ENCODE data around the gene BTAF1.
"Not testable (repeated sequence)": the region's sequence is repeated elsewhere in the genome, so short reads cannot be mapped to it uniquely, and the experiment has no call there.

The BTAF1 gene

DNA sequence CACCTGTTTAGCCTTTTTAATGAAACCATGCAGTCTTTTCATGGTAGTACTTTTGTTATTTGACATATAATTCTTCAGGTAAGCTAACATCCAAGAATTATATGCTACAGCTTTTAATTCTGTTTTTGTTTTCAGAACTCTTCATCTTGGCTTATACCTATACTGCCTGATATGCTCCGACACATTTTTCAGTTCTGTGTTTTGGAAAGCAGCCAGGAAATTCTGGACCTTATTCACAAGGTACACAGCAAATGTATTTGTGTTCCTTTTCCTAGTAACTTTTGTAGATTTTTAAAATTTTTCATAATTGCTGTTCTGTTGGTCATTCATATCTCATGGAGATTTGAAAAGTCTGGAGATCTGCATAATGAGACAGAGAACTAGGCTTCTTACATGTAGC, 56.7 kb downstream of the BTAF1 start:
- DNase-seq = no peak

DNA sequence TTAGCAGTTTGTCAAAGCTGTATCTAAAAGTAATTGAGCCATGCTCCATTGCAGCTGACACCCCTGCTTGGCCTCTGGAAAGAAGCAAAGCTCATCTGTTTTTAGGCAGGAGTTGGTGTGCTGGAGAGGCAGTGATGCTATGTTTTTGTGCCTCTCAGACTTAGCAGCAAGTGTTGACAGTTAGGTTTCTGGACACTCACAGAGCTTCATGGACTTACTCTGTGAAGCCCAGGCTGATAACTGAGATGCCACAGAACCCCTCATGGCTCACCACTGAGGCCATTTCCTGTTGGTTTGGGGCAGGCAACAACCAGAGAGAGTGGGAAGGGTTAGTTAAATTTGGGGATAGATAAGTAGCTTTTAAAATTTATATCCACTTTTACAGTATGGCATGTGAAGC, 59.8 kb downstream of the BTAF1 start:
- DNase-seq = no peak

DNA sequence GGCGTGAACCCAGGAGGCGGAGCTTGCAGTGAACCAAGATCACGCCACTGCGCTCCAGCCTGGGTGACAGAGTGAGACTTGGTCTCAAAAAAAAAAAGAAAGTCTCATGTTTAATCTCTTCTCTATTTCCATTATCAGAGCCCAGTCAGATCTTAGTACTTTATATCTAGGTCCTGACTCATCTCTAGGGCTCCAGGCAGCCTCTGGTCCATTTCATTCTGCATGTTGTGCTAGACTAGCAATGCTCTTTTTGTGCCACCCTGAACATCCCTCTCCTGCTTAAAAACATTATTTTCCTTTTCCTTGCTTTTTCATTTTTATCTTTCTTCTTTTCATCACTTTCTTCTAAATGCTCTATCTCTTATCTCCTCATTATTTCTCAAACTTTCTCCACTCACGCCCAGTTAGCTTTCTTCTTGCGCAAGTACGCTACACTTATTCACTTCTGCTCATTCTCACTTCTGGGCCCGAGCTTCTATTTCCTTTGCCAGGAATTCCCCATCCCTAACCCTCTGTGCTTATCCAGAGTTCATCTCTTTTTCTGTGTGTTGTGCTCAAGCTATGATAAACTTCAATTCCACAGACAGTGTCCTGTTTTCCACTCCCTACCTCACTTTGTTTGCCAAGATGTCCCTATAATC, 63.9 kb downstream of the BTAF1 start:
- DNase-seq = no peak

DNA sequence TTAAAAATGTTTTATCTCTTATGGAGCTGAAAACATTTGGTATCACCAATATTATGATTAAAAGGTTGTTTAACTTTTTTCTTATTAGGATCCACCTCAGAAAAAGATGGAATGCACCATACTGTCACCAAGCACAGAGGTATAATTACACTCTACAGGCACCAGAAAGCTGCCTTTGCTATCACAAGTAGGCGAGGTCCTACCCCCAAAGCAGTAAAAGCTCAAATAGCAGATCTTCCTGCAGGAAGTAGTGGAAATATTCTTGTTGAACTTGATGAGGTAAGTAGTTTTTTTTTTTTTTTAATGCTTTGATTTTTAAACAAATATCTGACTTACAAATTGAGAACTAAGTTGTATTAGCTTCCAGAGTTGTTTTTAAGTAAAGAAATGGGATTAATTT, 68.5 kb downstream of the BTAF1 start:
- no peak for DNase-seq

DNA sequence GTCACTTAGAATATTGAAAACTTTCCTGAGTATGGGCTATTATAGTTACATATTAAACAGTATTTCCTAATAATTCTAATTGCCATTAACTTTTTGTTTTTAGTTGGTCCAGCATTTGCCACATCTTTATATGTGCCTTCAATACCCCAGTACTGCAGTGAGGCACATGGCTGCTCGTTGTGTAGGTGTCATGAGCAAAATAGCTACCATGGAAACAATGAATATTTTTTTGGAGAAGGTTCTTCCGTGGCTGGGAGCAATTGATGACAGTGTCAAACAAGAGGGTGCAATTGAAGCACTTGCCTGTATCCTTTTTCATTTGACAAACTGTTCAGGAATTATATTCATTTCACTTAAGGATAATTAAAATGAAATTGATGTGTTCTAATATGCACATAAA, 72.7 kb downstream of the BTAF1 start:
- DNase-seq = no peak

DNA sequence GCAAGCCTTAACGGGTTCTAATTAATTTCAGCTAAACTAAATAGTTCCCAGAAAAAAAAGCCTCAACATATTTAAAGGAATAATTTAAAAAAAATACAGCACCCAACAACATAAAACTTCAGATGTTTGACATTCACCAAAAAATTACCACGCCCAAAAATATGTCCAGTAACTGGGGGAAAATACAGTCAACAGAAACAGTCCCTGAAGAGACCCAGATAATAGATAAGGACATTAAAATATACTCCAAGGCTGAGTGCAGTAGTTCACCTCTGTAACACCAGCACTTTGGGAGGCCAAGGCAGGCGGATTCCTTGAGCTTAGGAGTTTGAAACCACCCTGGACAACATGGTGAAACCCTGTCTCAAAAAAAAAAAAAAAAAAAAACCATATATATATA, 78.0 kb downstream of the BTAF1 start:
- no peak for DNase-seq

DNA sequence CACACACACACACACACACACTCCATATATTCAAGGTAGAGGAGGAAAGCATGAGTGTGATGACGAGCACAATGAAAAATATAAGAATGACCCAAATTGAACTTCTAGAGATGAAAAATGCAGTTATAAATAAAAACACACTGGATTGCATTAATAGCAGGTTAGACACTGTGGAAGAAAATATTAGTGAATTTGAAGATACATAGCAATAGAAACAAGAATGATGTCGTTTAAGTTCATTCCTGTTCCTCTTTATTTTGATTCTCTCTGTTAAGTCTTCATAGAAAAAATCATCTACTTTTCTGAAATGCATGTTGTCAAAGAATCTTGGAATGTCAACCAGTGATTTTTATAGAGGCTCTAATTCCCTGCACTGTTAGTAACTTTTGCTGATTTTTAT, 78.4 kb downstream of the BTAF1 start:
- no peak for DNase-seq

DNA sequence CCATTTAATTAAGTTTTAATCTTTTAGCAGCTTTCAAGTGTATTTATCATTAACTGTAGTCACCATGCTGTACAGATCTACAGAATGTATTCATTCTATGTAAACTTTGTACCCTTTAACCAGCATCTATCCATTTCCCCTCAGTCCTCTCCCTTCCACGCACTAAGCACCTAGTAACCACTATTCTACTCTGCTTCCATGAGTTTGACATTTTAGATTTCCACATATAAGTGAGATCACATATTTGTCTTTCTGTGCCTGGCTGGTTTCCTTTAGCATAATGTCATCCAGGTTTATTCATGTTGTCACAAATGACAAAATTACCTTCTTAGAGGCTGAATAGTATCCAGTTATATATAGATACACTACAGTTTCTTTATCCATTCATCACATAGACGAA, 79.7 kb downstream of the BTAF1 start:
- no peak for DNase-seq

DNA sequence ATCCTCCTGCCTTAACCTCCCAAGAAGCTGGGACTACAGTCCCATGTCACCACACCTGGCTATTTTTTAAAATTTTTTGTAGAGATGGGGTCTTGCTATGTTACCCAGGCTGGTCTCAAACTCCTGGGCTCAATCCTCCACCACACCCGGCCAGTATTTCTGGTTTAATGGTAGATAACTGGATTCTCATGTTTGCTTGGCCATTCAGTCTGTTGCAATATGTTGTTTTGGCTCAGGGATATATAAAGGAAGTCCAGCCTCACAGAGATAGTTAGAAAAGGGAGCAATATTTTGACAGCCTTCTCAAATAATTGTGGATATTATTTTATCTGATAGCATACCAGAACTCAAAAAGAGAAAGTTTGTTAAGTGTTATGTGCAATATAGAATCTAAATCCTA, 82.4 kb downstream of the BTAF1 start:
- DNase-seq = no peak

DNA sequence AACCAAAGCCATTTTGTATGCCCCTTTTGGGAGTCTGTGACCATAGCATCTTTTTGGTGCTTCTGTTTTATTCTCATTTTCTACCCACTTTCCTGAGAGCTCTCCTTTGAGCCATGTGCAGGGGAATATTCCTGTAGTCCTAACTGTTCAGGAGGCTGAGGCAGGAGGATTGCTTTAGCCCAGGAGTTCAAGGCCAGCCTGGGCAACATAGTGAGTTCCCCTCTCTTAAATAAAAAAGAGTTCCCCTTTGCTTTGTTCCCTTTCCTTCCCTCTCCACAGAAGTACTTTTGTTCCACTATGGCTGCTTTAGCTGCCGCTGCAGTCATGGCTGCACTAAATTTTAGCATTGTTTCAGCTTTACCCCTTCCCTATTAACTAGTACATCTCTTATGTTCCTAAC, 85.9 kb downstream of the BTAF1 start:
- no peak for DNase-seq

DNA sequence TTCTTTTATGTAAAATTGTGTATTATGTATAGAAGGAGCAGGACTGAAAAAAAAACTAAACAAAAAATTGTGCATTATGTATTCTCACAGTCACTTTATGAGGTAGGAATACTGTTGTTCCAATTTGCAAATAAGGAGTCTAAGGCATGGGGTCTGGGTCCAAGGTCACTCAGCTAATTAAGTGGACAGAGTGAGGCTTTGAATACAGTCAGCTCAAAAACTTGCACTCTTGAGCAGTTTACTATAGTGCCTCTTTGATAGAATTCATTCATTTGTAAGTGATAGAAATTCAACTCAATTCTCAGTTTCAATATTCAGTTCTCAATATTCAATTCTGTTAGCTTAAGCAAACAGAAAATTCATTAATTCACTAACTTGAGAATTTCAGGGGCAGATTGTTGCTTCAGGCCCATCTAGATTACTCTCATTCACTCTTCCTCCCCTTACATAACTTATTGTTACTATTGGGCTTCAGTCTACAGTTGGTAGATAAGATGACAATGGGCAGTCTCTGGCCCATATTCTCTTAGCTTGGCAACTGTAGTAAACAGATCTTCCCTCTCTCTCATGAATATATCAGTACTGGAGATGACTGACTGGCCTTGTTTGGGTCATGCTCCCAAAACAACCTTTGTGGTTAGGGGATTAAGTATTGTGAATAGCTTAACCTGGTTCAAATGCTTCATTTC, 86.6 kb downstream of the BTAF1 start:
- DNase-seq = no peak

DNA sequence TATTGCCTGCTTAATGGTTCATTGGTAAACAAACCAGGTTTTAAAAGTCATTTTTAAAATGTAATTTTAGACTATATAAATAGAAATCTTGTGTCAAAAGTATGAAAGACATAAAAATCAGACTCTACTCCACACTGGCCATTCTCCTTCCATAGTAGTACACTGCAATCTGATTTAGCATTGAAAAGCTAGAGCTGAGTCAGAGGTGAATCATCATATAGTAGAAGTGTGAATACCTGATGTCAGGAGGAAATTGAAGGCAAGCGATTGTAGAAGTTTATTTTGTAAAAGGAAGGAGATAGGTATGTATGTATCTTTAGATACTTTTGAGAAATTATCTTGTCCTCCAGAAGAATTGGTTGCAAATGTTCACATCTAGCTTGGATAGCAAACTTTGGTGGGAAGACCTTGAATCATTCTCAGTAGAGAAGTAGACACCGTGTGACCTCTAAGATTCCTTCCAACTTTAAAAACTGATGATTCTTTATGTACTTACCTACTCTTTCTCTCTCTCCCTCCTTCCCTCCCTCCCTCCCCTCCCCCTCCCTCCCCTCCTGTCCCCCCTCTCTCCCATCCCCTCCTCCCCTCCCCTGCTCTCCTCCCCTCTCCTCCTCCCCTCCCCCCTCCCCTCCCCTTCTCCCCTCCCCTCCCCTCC, 88.1 kb downstream of the BTAF1 start:
- no peak for DNase-seq

DNA sequence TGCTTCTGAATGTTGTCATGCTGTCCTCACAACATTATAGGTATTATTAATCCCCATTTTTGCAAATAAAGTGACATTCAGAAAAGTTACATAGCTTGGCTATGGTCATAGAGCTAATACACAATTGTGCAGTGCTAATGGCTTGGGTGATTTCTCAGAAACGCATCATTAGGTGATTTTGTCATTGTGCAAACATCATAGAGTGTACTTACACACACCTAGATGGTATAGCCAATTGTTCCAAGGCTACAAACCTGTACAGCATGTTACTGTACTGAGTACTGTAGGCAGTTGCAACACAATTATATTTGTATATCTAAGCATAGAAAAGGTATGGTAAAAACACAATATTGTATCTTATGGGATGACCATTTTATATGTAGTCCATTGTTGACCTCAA, 91.0 kb downstream of the BTAF1 start:
- DNase-seq = no peak

DNA sequence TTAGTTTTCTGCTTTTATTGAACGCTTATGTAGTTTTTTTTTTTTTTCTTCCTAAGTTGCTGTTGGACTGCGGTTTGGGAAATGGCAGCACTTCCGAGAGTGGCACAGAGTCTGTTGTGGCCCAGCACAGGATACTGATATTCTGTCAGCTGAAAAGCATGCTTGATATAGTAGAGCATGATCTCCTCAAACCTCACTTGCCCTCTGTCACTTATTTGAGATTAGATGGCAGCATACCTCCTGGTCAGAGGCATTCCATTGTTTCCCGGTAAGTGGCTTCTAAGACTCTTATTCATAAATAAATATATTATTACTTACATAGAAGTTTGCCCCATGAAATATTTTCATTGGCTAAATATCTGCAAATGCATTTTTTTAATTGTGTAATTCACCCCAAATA, 101.1 kb downstream of the BTAF1 start:
- no peak for DNase-seq

DNA sequence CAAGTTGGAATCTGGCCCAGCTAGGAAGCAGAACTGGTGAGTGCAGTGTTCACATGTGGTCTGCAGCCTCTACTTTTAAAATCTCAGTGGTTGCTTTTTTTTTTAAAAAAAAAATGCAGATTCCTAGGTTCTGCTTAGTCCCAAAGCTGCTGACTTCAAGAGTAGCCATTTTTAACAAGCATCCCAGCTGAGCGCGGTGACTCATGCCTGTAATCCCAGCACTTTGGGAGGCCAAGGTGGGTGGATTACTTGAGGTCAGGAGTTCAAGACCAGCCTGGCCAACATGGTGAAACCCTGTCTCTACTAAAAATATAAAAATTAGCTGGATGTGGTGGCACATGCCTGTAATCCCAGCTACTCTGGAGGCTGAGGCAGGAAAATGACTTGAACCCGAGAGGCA, 101.8 kb downstream of the BTAF1 start:
- DNase-seq = not testable (repeated sequence)

DNA sequence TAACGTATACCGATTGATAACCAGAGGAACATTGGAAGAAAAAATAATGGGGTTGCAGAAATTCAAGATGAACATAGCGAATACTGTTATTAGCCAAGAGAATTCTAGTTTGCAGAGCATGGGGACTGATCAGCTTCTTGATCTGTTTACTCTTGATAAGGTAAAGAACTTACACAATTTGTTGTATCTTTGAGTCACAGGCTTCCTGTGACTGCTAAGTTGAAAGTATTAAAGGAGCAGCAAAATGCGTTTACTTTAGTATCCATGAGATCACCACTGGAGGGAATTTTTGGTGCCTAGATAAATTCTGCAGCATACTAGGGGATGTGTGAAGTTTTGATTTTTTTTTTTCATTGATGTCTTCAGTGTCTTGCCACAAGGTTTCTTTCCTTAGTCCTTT, 103.6 kb downstream of the BTAF1 start:
- DNase-seq = no peak

DNA sequence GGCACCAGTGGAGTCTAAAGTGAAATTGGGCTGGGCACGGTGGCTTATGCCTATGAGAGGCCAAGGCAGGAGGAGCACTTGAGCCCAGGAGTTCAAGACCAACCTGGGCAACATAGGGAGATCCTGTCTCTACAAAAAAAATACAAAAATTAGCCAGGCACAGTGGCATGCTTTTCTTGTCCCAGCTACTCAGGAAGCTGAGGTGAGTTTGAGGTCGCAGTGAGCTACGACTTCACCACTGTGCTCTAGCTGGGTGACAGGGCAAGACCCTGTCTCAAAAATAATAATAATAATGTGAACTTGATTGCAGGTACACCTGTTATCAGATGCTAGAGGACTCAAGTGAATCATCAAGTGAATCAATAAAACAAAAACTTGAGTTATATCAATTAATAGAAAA, 108.0 kb downstream of the BTAF1 start:
- DNase-seq = no peak

DNA sequence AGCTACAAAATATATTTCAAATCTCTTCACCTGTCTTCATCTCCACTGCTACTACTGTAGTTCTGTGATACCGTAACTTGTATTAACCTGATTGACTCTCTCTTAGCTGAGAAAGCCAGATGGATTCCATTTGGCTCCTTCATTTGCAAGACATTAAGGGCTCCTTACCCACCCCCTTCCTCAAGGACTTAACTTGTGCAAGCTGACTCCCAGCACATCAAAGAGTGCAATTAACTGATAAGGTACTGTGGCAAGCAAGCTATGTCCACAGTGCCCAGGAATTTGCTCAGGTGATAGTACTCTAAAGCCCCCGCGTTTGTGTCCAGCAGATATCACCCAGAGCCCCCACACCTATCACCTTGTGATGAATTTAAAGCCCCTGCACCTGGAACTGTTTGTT, 109.5 kb downstream of the BTAF1 start:
- not testable (repeated sequence) for DNase-seq

DNA sequence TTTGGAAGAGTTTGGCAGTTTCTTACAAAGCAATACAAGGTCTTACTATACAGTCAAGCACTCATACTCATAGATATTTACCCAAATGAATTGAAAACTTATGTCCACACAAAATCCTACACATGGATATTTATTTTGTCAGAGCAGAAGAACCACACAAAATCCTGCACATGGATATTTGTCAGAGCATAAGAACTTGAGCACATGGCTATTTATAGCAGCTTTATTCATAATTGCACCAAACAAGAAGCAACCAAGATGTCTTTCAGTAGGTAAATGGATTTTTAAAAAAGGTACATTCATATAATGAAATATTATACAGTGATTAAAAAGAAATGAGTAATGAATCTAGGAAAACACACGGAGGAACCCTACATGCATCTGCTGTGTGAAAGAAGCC, 115.4 kb downstream of the BTAF1 start:
- DNase-seq = no peak

DNA sequence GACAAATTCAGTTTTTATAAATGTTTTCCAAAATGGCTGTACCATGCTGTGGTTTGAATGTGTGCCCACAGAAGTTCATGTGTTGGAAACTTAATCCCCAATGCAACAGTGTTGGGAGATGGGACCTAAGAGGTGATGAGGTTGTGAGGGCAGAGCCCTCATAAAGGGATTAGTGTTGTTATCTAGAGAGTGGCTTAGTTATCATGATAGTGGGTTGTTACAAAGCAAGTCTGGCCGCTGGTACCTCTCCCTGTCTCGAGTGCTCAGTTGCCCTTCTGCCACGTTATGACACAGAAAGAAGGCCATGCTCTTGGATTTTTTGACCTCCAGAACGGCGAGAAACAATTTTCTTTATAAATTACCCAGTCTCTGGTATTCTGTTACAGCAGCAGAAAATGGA, 119.0 kb downstream of the BTAF1 start:
- no peak for DNase-seq

DNA sequence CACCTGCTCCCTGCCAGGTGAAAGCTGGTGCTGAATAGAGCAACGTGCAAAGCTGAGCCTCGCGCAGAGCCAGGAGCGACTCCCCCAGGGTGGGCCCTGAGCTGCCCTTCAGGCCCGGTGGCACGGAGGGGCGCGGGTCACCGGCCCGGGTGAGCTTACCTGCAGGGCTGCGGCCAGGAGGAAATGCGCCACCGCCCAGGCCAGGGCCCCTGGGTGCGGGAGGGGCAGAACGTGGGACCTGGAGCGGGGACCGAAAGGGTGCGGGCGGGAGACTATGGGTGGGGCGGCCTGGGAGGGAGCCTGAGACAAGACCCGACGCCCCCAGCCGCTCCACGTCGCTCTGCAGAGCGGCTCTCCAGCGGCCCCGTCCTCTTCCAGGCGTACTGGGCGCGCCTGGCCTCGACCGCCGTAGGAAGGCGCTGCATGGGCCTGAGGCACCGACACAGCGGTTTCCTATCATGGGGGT, 122.1 kb downstream of the BTAF1 start:
- DNase-seq = no peak

DNA sequence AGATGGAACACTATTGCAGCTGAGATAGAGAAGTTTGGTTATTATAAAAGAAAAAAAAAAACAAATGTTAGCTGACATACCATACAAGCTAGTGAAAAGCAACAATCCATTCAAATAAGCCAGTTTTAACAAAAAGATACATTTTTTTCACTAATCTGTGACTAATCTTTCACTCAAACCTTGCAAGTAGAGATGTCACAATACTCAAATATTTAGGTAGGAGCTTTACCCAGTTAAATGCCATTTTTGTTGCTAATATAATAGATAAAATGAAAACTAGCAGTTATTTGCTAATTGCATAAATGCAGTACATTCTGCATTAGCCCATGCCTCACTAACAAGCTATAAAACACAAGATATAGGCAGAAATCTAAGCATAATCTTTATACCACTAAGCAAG, 123.6 kb downstream of the BTAF1 start:
- no peak for DNase-seq

DNA sequence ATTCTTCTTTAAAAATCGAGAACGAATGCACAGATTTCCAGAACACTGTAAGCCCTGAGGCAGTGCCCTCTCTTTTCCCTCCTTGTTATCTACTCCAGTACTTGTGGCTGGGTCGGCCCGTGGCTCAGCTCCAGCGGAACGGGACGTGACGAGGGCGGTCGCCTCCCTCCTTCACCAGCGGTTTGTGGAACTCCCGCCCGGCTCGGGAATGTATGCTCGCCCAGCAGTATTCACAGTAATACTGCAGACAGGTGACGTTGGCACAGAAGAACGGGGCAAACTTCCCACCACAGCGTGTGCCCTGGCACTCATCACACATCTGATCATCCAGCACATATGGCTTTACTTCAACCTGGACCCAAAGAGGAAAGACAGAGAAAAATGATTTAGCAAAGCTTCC, 128.5 kb downstream of the BTAF1 start:
- no peak for DNase-seq

DNA sequence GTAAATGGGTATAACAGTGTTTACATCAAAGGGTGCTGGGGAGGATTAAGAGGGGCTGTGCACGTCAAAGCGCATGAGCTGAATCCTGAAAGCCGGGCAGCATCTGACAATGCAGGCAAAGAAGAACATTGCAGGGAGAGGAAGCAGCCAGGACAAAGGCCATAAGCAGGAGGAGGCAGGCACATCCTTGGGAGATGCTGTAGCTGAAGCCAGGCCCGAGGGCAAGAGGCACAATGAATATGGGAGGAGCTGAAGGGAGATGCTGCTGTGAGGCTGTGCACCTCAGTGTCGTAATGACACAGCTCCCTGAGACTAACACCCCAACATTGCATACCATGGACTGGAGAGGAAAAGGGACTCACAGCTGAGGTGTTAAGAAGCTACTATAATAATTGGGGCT, 129.2 kb downstream of the BTAF1 start:
- no peak for DNase-seq

DNA sequence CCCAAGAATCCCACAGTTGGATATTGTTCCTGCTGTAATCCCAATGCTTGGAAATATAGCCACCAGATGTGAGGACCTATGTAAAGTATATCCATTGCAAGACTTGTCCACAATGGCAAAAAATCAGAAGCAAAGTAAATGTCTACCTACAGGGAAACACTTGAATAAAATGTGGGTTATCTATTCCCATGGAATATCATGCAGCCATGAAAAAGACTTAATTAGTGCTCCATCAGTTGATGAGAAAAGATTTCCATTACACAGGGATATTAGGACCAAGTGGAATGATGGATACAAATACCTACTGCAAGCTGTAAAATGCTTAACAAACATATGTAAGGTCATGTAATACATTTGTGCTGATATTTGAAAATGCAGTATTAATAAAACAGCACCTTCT, 131.2 kb downstream of the BTAF1 start:
- DNase-seq = no peak

Measured in activated CD8-positive, alpha-beta memory T cell treated with anti-CD3 and anti-CD28 coated beads, Interleukin-2, amount 50 U/mL, for 4 hours (primary cell).